ENCODE results near the gene RSPH10B2. TPM values are rescaled to one million over a fixed set of nuclear protein-coding genes. Genes with fewer than 3 reads are reported as not detected.

Gene RSPH10B2
- total and polyA plus RNA-seq, 2 of the 13 experiments (the other 11 are each of a cell fraction or from before 2014, with no cell fraction given): 0.31 TPM; not detected in 1

DNA sequence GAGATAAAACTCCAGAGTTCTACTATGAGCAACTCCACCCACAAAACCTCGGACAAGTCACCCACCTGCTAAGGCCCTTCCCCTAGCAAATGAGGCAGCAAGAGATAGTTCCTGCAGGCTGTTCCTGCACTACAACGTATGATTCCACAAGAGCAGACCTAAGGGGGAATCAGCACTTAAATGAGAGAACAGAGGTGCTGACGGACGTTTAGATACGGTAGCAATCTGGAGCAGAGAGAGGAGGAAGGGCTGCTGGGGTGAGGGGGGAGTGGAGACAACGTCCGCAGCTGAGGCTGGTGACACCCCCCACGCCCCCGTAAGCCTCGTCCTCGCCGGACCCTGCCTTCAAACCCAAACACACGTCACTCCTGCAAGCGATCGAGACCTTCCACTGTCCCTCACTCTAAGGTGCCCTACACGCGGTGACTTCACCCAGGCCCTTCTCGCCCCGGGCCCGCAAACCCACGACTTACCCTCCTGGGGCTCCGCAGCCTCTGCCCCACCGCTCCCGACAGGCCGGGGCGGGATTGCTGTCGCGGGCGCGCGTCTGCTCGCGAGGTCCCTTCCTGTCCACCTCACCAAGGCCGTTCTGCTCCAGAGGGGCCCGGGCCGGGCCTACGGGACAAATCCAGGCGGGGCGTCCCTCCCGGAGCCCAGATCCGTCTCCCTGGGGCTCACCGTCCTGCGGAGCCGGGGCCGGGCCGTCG, 47.8 kb upstream of the RSPH10B2 start (continued):
- TF ChIP-seq, protein P1, sequence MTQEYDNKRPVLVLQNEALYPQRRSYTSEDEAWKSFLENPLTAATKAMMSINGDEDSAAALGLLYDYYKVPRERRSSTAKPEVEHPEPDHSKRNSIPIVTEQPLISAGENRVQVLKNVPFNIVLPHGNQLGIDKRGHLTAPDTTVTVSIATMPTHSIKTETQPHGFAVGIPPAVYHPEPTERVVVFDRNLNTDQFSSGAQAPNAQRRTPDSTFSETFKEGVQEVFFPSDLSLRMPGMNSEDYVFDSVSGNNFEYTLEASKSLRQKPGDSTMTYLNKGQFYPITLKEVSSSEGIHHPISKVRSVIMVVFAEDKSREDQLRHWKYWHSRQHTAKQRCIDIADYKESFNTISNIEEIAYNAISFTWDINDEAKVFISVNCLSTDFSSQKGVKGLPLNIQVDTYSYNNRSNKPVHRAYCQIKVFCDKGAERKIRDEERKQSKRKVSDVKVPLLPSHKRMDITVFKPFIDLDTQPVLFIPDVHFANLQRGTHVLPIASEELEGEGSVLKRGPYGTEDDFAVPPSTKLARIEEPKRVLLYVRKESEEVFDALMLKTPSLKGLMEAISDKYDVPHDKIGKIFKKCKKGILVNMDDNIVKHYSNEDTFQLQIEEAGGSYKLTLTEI (CRISPR knock-in tag; conservative IDR thresholded peaks at IDR 0.05): no peak
- TF ChIP-seq ZNF530 (CRISPR knock-in tag; IDR thresholded peaks at IDR 0.05; ENCODE audit: low read depth) (no peak), CAMTA2 (CRISPR knock-in tag; IDR thresholded peaks at IDR 0.05; ENCODE audit: borderline replicate concordance) (0 out of 2 replicates have a peak, but pooled peaks have one; percentile 8), ZNF430 (CRISPR knock-in tag; IDR thresholded peaks at IDR 0.05) (0 out of 2 replicates have a peak, but pooled peaks have one; percentile 55), ZNF605 (CRISPR knock-in tag; IDR thresholded peaks at IDR 0.05) (peak; percentile 69), ZNF766 (CRISPR knock-in tag; IDR thresholded peaks at IDR 0.05; ENCODE audit: borderline replicate concordance) (0 out of 2 replicates have a peak, but pooled peaks have one; percentile 23), SAP130 (CRISPR knock-in tag; IDR thresholded peaks at IDR 0.05; ENCODE audit: low read depth) (peak; percentile 45; the same call in 1 of the 2 replicates), ZNF138 (CRISPR knock-in tag; IDR thresholded peaks at IDR 0.05; ENCODE audit: low read depth) (0 out of 2 replicates have a peak, but pooled peaks have one; percentile 6), ZNF264 (CRISPR knock-in tag; IDR thresholded peaks at IDR 0.05) (no peak), KMT2B (CRISPR knock-in tag; IDR thresholded peaks at IDR 0.05) (0 out of 2 replicates have a peak, but pooled peaks have one; percentile 11), ZNF451 (CRISPR knock-in tag; IDR thresholded peaks at IDR 0.05) (0 out of 2 replicates have a peak, but pooled peaks have one; percentile 12), NFYC (CRISPR knock-in tag; IDR thresholded peaks at IDR 0.05) (no peak), SIN3A (IDR thresholded peaks at IDR 0.05; ENCODE audit: borderline replicate concordance, low read depth, low read length) (peak; percentile 20; the same call in 1 of the 2 replicates), HHEX (CRISPR knock-in tag; IDR thresholded peaks at IDR 0.05) (no peak), GATAD2A (CRISPR knock-in tag; IDR thresholded peaks at IDR 0.05) (0 out of 2 replicates have a peak, but pooled peaks have one; percentile 12)
- TF ChIP-seq, protein P2, sequence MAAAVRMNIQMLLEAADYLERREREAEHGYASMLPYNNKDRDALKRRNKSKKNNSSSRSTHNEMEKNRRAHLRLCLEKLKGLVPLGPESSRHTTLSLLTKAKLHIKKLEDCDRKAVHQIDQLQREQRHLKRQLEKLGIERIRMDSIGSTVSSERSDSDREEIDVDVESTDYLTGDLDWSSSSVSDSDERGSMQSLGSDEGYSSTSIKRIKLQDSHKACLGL (CRISPR knock-in tag; IDR thresholded peaks at IDR 0.05): no peak
- TF ChIP-seq, protein P3, sequence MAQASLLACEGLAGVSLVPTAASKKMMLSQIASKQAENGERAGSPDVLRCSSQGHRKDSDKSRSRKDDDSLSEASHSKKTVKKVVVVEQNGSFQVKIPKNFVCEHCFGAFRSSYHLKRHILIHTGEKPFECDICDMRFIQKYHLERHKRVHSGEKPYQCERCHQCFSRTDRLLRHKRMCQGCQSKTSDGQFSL (CRISPR knock-in tag; IDR thresholded peaks at IDR 0.05): peak; percentile 46; the same call in 1 of the 2 replicates
- TF ChIP-seq, protein P4, sequence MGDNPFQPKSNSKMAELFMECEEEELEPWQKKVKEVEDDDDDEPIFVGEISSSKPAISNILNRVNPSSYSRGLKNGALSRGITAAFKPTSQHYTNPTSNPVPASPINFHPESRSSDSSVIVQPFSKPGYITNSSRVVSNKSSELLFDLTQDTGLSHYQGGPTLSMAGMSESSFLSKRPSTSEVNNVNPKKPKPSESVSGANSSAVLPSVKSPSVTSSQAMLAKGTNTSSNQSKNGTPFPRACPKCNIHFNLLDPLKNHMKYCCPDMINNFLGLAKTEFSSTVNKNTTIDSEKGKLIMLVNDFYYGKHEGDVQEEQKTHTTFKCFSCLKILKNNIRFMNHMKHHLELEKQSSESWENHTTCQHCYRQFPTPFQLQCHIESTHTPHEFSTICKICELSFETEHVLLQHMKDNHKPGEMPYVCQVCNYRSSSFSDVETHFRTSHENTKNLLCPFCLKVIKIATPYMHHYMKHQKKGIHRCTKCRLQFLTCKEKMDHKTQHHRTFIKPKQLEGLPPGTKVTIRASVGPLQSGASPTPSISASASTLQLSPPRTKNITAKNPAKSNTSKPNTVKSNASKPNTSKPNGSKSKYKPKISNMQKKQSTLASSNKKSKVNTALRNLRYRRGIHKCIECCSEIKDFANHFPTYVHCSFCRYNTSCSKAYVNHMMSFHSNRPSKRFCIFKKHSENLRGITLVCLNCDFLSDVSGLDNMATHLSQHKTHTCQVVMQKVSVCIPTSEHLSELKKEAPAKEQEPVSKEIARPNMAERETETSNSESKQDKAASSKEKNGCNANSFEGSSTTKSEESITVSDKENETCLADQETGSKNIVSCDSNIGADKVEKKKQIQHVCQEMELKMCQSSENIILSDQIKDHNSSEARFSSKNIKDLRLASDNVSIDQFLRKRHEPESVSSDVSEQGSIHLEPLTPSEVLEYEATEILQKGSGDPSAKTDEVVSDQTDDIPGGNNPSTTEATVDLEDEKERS (CRISPR knock-in tag; IDR thresholded peaks at IDR 0.05): peak; percentile 5; the same call in 1 of the 2 replicates
- TF ChIP-seq, protein P5, sequence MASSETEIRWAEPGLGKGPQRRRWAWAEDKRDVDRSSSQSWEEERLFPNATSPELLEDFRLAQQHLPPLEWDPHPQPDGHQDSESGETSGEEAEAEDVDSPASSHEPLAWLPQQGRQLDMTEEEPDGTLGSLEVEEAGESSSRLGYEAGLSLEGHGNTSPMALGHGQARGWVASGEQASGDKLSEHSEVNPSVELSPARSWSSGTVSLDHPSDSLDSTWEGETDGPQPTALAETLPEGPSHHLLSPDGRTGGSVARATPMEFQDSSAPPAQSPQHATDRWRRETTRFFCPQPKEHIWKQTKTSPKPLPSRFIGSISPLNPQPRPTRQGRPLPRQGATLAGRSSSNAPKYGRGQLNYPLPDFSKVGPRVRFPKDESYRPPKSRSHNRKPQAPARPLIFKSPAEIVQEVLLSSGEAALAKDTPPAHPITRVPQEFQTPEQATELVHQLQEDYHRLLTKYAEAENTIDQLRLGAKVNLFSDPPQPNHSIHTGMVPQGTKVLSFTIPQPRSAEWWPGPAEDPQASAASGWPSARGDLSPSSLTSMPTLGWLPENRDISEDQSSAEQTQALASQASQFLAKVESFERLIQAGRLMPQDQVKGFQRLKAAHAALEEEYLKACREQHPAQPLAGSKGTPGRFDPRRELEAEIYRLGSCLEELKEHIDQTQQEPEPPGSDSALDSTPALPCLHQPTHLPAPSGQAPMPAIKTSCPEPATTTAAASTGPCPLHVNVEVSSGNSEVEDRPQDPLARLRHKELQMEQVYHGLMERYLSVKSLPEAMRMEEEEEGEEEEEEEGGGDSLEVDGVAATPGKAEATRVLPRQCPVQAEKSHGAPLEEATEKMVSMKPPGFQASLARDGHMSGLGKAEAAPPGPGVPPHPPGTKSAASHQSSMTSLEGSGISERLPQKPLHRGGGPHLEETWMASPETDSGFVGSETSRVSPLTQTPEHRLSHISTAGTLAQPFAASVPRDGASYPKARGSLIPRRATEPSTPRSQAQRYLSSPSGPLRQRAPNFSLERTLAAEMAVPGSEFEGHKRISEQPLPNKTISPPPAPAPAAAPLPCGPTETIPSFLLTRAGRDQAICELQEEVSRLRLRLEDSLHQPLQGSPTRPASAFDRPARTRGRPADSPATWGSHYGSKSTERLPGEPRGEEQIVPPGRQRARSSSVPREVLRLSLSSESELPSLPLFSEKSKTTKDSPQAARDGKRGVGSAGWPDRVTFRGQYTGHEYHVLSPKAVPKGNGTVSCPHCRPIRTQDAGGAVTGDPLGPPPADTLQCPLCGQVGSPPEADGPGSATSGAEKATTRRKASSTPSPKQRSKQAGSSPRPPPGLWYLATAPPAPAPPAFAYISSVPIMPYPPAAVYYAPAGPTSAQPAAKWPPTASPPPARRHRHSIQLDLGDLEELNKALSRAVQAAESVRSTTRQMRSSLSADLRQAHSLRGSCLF (CRISPR knock-in tag; IDR thresholded peaks at IDR 0.05; ENCODE audit: borderline replicate concordance): no peak

Data from HepG2 (cell line).